Astrocyte (in vitro differentiated cells and primary cell): Measurements from ENCODE around the gene SKIC2.
"Not testable (repeated sequence)": the region's sequence is repeated elsewhere in the genome, so short reads cannot be mapped to it uniquely, and the experiment has no call there.

Experiments
- EZH2 ChIP-seq: IDR thresholded peaks from 2 replicates; pipeline ENCODE4 v1.6.1; 2012; ENCODE audit warnings: mild to moderate bottlenecking, low read length, inconsistent platforms; ENCODE audit not compliant: insufficient read depth
- TF ChIP-seq, protein P1 (sequence below): IDR thresholded peaks from 2 replicates; pipeline ENCODE4 v1.5.1; 2011; ENCODE audit warnings: low read depth, mild to moderate bottlenecking, inconsistent platforms, low read length, moderate library complexity; ENCODE audit not compliant: insufficient read depth

- TF ChIP-seq, protein P1, sequence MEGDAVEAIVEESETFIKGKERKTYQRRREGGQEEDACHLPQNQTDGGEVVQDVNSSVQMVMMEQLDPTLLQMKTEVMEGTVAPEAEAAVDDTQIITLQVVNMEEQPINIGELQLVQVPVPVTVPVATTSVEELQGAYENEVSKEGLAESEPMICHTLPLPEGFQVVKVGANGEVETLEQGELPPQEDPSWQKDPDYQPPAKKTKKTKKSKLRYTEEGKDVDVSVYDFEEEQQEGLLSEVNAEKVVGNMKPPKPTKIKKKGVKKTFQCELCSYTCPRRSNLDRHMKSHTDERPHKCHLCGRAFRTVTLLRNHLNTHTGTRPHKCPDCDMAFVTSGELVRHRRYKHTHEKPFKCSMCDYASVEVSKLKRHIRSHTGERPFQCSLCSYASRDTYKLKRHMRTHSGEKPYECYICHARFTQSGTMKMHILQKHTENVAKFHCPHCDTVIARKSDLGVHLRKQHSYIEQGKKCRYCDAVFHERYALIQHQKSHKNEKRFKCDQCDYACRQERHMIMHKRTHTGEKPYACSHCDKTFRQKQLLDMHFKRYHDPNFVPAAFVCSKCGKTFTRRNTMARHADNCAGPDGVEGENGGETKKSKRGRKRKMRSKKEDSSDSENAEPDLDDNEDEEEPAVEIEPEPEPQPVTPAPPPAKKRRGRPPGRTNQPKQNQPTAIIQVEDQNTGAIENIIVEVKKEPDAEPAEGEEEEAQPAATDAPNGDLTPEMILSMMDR = not testable (repeated sequence)
- TF ChIP-seq EZH2 = not testable (repeated sequence)
These were observed 52.0 kb downstream of the SKIC2 start for GRCh38 chr6:32010856-32011530.
